Uterus (tissue), 4 donors: ENCODE results near the gene POU2F1. TPM values are rescaled to one million over a fixed set of nuclear protein-coding genes. Genes with fewer than 3 reads are reported as not detected.

Experiments
- DNase-seq, 2 donors: peaks; one replicate each; pipeline ENCODE4 v3.0.0-alpha.2; 2019 to 2020
- H3K27ac ChIP-seq, 2 donors: fragments of 200-600 bp; sonication (generic); 1 replicate in 1 of 2; 2 replicates in 1 of 2; pipeline ENCODE4 v1.5.1; 2016 to 2018
- H3K27me3 ChIP-seq, 2 donors: fragments of 200-600 bp; sonication (generic); one replicate each; pipeline ENCODE4 v1.5.1; 2018 to 2019; ENCODE audit warnings: control low read depth in 1 of 2
- H3K36me3 ChIP-seq, 2 donors: fragments of 200-600 bp; sonication (generic); one replicate each; pipeline ENCODE4 v1.5.1; 2019; ENCODE audit warnings: control low read depth in 1 of 2
- H3K4me1 ChIP-seq, 2 donors: fragments of 200-600 bp; sonication (generic); one replicate each; pipeline ENCODE4 v1.5.1; 2018 to 2019; ENCODE audit warnings: control low read depth in 1 of 2
- H3K4me3 ChIP-seq, 2 donors: fragments of 200-600 bp; sonication (generic); 1 replicate in 1 of 2; 2 replicates in 1 of 2; pipeline ENCODE4 v1.5.1; 2018 to 2019; ENCODE audit warnings: mild to moderate bottlenecking in 1 of 2
- H3K9me3 ChIP-seq, 2 donors: fragments of 200-600 bp; sonication (generic); one replicate each; pipeline ENCODE4 v1.5.1; 2019; ENCODE audit warnings: control low read depth in 1 of 2
- POLR2A ChIP-seq, 2 donors: fragments of 450-650 bp; IDR thresholded peaks; one replicate each; pipeline ENCODE4 v1.6.1; 2016; ENCODE audit warnings: antibody characterized with exemption in 2 of 2, mild to moderate bottlenecking in 1 of 2, moderate library complexity in 1 of 2
- intact Hi-C: fragments of 100-400 bp; cut with DNase I; formaldehyde crosslinking; loops from one replicate; pipeline ENCODE4 v1.15.1; 2023; ENCODE audit warnings: low total_unique reads
- total RNA-seq, 4 donors: library from RNA; depleted of rRNA in 3 of 4; stranded (reverse); fragments of >200 nt in 3 of 4; gene quantifications; one replicate each; pipeline versions ENCODE4 v1.1.0 to v1.2.4, GENCODE V29; 2014 to 2023
- TF ChIP-seq, protein P1 (sequence below), 4 experiments: fragments of 200-600 bp in 2 of 4; fragments of 450-650 bp in 2 of 4; sonication (generic) in 2 of 4; IDR thresholded peaks; one replicate each; pipeline ENCODE4 v1.5.1; 2016 to 2019; ENCODE audit warnings: antibody characterized with exemption in 4 of 4, mild to moderate bottlenecking in 2 of 4, moderate library complexity in 1 of 4
- donor health status: DM: yes; HTN: yes; CAD: no.

The POU2F1 gene
- total RNA-seq, 4 donors from 2014 or later: 9.7 to 50.8 (median 32.2) TPM

DNA sequence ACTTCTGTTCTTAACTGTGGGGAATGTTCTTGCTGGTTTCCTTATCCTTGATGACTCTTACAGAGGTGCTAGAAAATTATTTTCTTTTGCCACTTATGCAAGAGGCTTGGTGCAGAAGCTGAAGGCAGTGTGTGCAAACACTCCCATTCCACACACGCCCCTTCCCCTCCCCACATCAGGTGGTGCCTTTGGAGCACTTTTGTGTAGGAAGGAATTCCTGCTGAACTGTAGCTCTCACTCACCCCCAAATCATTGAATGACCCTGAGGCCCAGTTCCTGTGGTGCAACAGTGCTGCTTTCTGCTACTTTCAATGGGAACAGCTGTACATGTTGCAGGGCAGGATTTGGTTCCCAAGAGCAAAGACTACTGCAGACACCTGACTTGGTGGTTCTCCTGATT, 195.8 kb downstream of the POU2F1 start:
- no peaks in the 10 kb centered on the region for H3K9me3 ChIP-seq
- H3K27ac ChIP-seq: no peak overlapping the region
- intact Hi-C loops: no loop called here
- TF ChIP-seq, protein P1, sequence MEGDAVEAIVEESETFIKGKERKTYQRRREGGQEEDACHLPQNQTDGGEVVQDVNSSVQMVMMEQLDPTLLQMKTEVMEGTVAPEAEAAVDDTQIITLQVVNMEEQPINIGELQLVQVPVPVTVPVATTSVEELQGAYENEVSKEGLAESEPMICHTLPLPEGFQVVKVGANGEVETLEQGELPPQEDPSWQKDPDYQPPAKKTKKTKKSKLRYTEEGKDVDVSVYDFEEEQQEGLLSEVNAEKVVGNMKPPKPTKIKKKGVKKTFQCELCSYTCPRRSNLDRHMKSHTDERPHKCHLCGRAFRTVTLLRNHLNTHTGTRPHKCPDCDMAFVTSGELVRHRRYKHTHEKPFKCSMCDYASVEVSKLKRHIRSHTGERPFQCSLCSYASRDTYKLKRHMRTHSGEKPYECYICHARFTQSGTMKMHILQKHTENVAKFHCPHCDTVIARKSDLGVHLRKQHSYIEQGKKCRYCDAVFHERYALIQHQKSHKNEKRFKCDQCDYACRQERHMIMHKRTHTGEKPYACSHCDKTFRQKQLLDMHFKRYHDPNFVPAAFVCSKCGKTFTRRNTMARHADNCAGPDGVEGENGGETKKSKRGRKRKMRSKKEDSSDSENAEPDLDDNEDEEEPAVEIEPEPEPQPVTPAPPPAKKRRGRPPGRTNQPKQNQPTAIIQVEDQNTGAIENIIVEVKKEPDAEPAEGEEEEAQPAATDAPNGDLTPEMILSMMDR (IDR thresholded peaks at IDR 0.05): no peak
- no peak for TF ChIP-seq POLR2A (IDR thresholded peaks at IDR 0.05)
- H3K27me3 ChIP-seq: no peaks in the 10 kb centered on the region
- no peak for DNase-seq
- H3K4me1 ChIP-seq: no peaks in the 10 kb centered on the region
- no peaks in the 10 kb centered on the region for H3K36me3 ChIP-seq
- no peak overlapping the region for H3K4me3 ChIP-seq

DNA sequence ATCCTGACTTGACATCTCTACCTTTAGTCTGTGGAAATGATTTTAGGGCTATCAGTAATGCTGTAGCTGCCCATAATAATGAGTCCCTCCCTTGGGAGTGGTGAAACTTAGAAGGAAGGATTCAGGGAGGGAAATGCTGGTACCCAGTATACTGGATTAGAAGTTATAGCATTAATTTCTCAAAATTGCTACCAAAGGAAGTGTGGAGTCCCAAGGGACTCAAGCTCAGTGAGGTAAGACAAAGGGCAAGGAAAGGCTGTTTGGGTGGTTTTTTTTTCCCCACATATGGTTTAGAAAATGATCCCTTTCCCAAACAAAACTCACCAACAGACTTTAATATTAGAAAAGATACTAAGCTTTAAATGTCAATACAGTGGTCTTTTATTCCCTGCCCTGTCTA, 197.7 kb downstream of the POU2F1 start:
- Histone ChIP-seq H3K9me3 (no peaks in the 10 kb centered on the region), H3K4me3 (no peak overlapping the region), H3K27me3 (no peaks in the 10 kb centered on the region), H3K4me1 (no peaks in the 10 kb centered on the region), H3K27ac (no peak overlapping the region), H3K36me3 (no peaks in the 10 kb centered on the region)
- TF ChIP-seq, protein P1 (IDR thresholded peaks at IDR 0.05): no peak
- no peak for TF ChIP-seq POLR2A (IDR thresholded peaks at IDR 0.05)
- intact Hi-C loops: no loop called here
- no peak for DNase-seq

DNA sequence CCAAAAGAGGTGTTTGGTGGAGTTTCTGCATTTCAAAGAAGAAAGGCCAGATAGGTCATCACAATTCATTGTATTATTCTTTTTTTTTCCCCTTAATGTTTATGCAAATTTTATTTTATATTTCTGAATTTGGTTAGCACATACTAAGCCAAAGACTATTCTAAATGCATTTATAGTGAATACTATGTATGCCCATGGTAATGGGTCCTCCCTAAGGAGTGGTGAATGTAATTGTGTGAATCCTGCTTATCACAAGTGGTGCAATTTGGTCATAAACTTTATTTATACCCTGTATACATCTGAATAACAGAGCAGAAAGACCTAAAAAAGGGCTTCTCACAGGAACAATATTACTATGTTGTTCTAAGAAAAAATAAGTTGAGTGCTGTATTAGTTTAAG, 198.6 kb downstream of the POU2F1 start:
- intact Hi-C loops: no loop called here
- H3K4me1 ChIP-seq: no peaks in the 10 kb centered on the region
- DNase-seq: no peak
- no peak for TF ChIP-seq POLR2A (IDR thresholded peaks at IDR 0.05)
- TF ChIP-seq, protein P1 (IDR thresholded peaks at IDR 0.05): no peak
- no peak overlapping the region for H3K27ac ChIP-seq
- no peaks in the 10 kb centered on the region for H3K9me3 ChIP-seq
- no peaks in the 10 kb centered on the region for H3K36me3 ChIP-seq
- H3K4me3 ChIP-seq: no peak overlapping the region
- H3K27me3 ChIP-seq: no peaks in the 10 kb centered on the region

DNA sequence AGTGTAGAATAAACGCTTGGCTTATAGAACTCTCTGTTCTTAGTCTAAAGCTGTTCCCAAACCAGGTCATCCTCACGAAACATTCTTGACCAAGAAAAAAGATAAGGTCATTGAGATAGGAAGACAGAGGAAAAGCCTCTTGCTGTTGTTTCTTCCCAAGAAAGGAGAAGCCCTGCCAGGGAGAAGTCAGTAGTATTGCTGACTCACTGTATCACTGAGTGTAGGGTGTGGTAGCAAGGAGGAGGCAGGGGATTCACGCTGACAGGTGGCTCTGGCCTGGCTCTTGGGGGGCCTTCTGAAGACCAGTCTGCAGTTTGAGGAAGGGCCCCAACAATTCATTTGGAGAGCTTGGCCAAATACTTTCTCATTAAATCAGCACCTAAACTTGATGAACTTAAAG, 199.8 kb downstream of the POU2F1 start:
- no peaks in the 10 kb centered on the region for H3K36me3 ChIP-seq
- TF ChIP-seq, protein P1 (IDR thresholded peaks at IDR 0.05): no peak
- TF ChIP-seq POLR2A (IDR thresholded peaks at IDR 0.05): no peak
- no peak overlapping the region for H3K27ac ChIP-seq
- H3K4me1 ChIP-seq: no peaks in the 10 kb centered on the region
- DNase-seq: no peak
- H3K4me3 ChIP-seq: no peak overlapping the region
- no peaks in the 10 kb centered on the region for H3K9me3 ChIP-seq
- no peaks in the 10 kb centered on the region for H3K27me3 ChIP-seq
- intact Hi-C loops: no loop called here

DNA sequence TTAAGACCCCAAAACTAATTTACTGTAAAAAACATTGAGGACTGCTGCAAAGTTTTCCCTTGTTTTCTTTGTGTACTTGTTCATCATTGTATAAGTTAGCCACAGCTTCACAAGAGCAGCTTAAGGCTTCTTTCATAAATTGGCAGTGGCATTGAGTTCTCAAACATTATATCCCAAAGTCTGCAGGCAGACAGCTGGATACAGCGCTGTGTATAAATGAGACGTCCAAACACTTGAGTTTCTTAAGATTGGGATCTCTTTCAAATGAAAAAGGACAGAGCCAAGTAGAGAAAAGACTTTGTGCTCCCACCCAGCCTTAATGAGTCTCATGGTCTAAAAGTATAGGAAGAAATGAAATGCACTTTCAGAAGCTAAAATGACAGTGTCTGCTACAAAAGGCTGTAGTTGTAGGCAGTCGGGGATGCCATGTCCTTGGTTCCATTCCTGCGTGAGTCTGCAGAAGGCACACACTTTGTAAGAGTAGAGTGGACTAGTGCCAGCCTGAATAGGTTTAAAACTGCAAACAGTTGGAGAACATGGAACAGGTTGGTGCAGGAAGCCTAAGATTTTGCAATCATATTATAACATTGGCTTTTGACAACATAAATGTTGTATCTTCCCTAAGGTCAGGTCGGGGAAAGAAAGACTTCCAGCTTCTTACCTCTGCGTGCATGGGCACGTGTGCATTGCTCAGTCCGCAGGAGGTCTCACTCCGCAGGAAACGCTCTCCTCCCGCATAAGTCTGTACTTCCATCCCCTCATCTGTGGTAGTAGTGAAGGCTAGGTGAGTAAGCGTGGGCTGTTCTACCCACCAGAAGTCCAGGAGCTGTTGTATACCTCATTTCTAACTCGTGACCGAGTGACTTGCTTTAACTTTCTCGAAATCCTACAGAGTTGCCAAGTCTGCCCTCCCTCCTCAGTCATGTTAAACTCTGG, 203.3 kb downstream of the POU2F1 start:
- Histone ChIP-seq H3K27me3 (no peaks in the 10 kb centered on the region), H3K36me3 (no peaks in the 10 kb centered on the region), H3K4me1 (no peaks in the 10 kb centered on the region), H3K9me3 (no peaks in the 10 kb centered on the region), H3K4me3 (no peak overlapping the region), H3K27ac (no peak overlapping the region)
- TF ChIP-seq, protein P1 (IDR thresholded peaks at IDR 0.05): no peak
- no peak for TF ChIP-seq POLR2A (IDR thresholded peaks at IDR 0.05)
- no peak for DNase-seq
- intact Hi-C loops: no loop called here
